ENCODE results near the gene PPP2R3A. TPM values are rescaled to one million over a fixed set of nuclear protein-coding genes. Genes with fewer than 3 reads are reported as not detected.
"Not testable (repeated sequence)": the region's sequence is repeated elsewhere in the genome, so short reads cannot be mapped to it uniquely, and the experiment has no call there.

The PPP2R3A gene
- total RNA-seq, 6 experiments from 2014 or later: 21.2 to 26.1 (median 24.8) TPM

- peaks cover 6% of the 10 kb centered on the region for H3K36me3 Mint-ChIP-seq (ENCODE audit: low read depth)
- H3K27me3 Mint-ChIP-seq (ENCODE audit: insufficient read depth): no peaks in the 10 kb centered on the region
- peaks cover 13% of the 10 kb centered on the region for H3K4me1 Mint-ChIP-seq (ENCODE audit: low read depth)
- no peak for DNase-seq
- no peak overlapping the region for H3K4me3 Mint-ChIP-seq
- TF ChIP-seq, protein P1, sequence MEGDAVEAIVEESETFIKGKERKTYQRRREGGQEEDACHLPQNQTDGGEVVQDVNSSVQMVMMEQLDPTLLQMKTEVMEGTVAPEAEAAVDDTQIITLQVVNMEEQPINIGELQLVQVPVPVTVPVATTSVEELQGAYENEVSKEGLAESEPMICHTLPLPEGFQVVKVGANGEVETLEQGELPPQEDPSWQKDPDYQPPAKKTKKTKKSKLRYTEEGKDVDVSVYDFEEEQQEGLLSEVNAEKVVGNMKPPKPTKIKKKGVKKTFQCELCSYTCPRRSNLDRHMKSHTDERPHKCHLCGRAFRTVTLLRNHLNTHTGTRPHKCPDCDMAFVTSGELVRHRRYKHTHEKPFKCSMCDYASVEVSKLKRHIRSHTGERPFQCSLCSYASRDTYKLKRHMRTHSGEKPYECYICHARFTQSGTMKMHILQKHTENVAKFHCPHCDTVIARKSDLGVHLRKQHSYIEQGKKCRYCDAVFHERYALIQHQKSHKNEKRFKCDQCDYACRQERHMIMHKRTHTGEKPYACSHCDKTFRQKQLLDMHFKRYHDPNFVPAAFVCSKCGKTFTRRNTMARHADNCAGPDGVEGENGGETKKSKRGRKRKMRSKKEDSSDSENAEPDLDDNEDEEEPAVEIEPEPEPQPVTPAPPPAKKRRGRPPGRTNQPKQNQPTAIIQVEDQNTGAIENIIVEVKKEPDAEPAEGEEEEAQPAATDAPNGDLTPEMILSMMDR (IDR thresholded peaks at IDR 0.05): no peak
- H3K9me3 Mint-ChIP-seq: no peaks in the 10 kb centered on the region
- H3K27ac Mint-ChIP-seq: no peak overlapping the region
These were observed 170.9 kb downstream of the PPP2R3A start for GRCh38 chr3:136136454-136136853.

DNA sequence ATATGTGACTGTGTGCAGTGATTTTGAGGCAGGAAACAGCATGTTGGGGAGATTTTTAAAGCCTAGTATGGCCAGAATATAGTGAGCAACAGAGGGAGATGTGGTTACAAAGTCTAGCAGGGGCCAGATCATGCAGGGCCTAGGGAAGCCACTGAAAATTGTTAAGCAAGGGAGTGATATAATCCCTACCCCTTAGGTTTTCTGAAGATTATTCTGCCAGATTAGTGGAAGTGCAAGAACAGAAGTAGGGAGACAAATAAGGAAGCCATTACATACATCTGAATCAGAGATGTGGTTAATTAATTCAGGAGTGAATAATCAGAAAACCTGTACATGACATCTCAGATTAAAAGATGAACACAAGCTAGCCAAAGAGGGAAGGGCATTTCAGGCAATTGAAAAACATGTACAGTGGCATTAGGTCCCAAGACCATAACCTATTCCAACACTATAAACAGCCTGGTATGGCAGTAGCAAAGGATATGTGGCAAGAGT, 175.8 kb downstream of the PPP2R3A start:
- Mint-ChIP-seq H3K9me3 (no peaks in the 10 kb centered on the region), H3K27me3 (ENCODE audit: insufficient read depth) (no peaks in the 10 kb centered on the region), H3K36me3 (ENCODE audit: low read depth) (peaks cover 23% of the 10 kb centered on the region), H3K27ac (peak overlapping the region; percentile 87), H3K4me1 (ENCODE audit: low read depth) (peaks cover 40% of the 10 kb centered on the region), H3K4me3 (peak overlapping the region; percentile 53)
- DNase-seq: peak; percentile 7
- TF ChIP-seq, protein P1 (IDR thresholded peaks at IDR 0.05): no peak

- Mint-ChIP-seq H3K9me3 (no peaks in the 10 kb centered on the region), H3K27me3 (ENCODE audit: insufficient read depth) (0 out of 2 replicates have a peak, but pooled peaks cover under 1% of the 10 kb centered on the region), H3K36me3 (ENCODE audit: low read depth) (peaks cover 23% of the 10 kb centered on the region), H3K4me1 (ENCODE audit: low read depth) (peaks cover 45% of the 10 kb centered on the region), H3K27ac (peak overlapping the region; percentile 87), H3K4me3 (peak overlapping the region; percentile 53)
- no peak for DNase-seq
- TF ChIP-seq, protein P1 (IDR thresholded peaks at IDR 0.05): no peak
These were observed 176.4 kb downstream of the PPP2R3A start for GRCh38 chr3:136141891-136142290.

DNA sequence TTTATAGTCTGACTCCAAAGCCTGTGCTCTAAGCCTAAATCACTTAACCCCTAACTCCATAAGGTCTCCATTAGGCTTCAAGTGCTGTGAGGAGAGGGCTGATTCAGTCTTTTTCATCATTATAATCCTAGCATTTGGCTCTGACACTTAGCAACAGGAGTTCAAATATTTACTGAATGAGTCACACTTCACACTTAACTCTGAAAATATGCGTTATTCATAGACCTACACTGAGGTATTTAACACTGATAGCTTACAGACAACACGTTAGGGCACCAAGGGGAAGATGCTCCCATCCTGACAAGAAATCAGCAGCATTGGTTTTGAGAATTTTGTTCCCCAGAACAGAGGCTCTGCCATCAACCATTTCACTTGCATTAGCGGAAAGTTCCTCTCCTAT, 177.1 kb downstream of the PPP2R3A start:
- no peaks in the 10 kb centered on the region for H3K9me3 Mint-ChIP-seq
- peaks cover 23% of the 10 kb centered on the region for H3K36me3 Mint-ChIP-seq (ENCODE audit: low read depth)
- peak overlapping the region; percentile 87 for H3K27ac Mint-ChIP-seq
- peaks cover 52% of the 10 kb centered on the region for H3K4me1 Mint-ChIP-seq (ENCODE audit: low read depth)
- peak overlapping the region; percentile 44 for H3K4me3 Mint-ChIP-seq
- TF ChIP-seq, protein P1 (IDR thresholded peaks at IDR 0.05): no peak
- H3K27me3 Mint-ChIP-seq (ENCODE audit: insufficient read depth): 0 out of 2 replicates have a peak, but pooled peaks cover 3% of the 10 kb centered on the region
- DNase-seq: peak; percentile 88

- H3K9me3 Mint-ChIP-seq; DNase-seq; H3K4me3 Mint-ChIP-seq; H3K27ac Mint-ChIP-seq; H3K27me3 Mint-ChIP-seq (ENCODE audit: insufficient read depth): not testable (repeated sequence)
- peaks cover 64% of the 10 kb centered on the region for H3K4me1 Mint-ChIP-seq (ENCODE audit: low read depth)
- peaks cover 23% of the 10 kb centered on the region for H3K36me3 Mint-ChIP-seq (ENCODE audit: low read depth)
These were observed 178.9 kb downstream of the PPP2R3A start for GRCh38 chr3:136144397-136144796.

DNA sequence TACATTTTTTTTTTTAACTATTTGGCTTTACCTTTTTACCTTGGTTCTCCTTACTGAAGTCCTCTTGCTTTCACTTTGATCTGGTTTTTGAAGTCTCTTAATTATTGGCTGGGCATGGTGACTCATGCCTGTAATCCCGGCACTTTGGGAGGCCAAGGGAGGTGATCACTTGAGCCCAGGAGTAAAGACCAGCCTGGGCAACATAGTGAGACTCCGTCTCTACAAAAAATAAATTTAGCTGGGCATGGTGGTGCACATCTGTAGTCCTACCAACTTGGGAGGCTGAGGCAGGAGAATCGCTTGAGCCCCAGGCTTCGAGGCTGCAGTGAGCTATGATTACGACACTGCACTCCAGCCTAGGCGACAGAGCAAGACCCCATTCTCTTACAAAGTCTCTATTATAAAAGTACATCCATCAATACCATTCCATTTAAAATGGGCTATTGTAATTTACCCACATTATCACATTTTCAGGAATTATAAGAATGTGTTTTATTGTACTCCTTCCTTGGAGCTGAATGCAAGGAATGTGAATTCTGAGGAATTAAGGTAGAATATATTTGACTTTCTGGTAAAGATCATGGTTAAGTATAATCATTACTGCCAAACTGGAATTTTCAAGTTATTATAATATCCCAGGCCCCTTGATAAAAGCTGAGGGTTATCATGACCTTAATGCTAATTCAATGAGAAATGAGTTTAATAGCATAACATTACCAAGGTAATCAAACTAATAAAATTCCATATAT, 181.6 kb downstream of the PPP2R3A start:
- H3K27ac Mint-ChIP-seq: peak overlapping the region; percentile 59; the same call in 1 of the 2 replicates

More for the DNA sequence above, 181.6 kb downstream of the PPP2R3A start:
- H3K36me3 Mint-ChIP-seq (ENCODE audit: low read depth): peaks cover 30% of the 10 kb centered on the region
- no peak for DNase-seq
- H3K4me3 Mint-ChIP-seq: peak overlapping the region; percentile 41
- H3K27me3 Mint-ChIP-seq (ENCODE audit: insufficient read depth): 0 out of 2 replicates have a peak, but pooled peaks cover 3% of the 10 kb centered on the region
- no peaks in the 10 kb centered on the region for H3K9me3 Mint-ChIP-seq
- TF ChIP-seq, protein P1 (IDR thresholded peaks at IDR 0.05): no peak
- H3K4me1 Mint-ChIP-seq (ENCODE audit: low read depth): peaks cover 75% of the 10 kb centered on the region
